Hepatocyte (in vitro differentiated cells): ENCODE results near the gene FLOT2.

ENCODE experiments used
- EZH2 ChIP-seq: fragments of 200-600 bp; sonication (generic); IDR thresholded peaks from 2 replicates; pipeline ENCODE4 v1.6.1; 2016; ENCODE audit warnings: antibody characterized with exemption, mild to moderate bottlenecking, borderline replicate concordance
- TF ChIP-seq, protein P1 (sequence below): fragments of 200-600 bp; sonication (generic); IDR thresholded peaks from 2 replicates; pipeline ENCODE4 v1.5.1; 2016; ENCODE audit warnings: antibody characterized with exemption, mild to moderate bottlenecking; ENCODE audit not compliant: poor library complexity

GRCh38 chr17:28889996-28890395, 7.5 kb downstream of the FLOT2 start:
- TF ChIP-seq, protein P1, sequence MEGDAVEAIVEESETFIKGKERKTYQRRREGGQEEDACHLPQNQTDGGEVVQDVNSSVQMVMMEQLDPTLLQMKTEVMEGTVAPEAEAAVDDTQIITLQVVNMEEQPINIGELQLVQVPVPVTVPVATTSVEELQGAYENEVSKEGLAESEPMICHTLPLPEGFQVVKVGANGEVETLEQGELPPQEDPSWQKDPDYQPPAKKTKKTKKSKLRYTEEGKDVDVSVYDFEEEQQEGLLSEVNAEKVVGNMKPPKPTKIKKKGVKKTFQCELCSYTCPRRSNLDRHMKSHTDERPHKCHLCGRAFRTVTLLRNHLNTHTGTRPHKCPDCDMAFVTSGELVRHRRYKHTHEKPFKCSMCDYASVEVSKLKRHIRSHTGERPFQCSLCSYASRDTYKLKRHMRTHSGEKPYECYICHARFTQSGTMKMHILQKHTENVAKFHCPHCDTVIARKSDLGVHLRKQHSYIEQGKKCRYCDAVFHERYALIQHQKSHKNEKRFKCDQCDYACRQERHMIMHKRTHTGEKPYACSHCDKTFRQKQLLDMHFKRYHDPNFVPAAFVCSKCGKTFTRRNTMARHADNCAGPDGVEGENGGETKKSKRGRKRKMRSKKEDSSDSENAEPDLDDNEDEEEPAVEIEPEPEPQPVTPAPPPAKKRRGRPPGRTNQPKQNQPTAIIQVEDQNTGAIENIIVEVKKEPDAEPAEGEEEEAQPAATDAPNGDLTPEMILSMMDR: no peak
- TF ChIP-seq EZH2: no peak
